ENCODE results near the gene FASTK.

FASTK gene

DNA sequence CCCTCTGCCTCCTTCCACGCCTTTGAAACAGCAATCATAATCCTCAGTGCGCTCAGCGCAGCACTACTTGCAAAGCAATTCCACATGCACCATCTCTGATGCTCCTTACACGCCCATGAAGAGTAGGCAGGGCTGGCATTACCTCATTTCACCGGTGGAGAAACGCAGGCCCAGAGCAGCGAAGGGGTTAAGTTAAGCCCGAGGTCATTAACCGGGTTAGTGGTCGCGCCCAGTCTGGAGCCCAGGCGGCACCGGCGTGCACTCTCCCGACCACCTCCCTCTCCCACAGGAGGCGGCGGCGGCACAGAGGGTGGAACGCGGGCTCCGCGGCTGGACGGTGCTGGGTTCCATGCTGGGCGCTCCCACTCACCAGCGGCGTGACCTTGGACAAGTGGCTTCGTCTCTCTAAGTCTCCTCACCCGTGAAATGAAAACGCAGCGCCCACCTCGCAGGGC is 515 bp downstream of the FASTK start:
- DNase-seq, result no peak

DNA sequence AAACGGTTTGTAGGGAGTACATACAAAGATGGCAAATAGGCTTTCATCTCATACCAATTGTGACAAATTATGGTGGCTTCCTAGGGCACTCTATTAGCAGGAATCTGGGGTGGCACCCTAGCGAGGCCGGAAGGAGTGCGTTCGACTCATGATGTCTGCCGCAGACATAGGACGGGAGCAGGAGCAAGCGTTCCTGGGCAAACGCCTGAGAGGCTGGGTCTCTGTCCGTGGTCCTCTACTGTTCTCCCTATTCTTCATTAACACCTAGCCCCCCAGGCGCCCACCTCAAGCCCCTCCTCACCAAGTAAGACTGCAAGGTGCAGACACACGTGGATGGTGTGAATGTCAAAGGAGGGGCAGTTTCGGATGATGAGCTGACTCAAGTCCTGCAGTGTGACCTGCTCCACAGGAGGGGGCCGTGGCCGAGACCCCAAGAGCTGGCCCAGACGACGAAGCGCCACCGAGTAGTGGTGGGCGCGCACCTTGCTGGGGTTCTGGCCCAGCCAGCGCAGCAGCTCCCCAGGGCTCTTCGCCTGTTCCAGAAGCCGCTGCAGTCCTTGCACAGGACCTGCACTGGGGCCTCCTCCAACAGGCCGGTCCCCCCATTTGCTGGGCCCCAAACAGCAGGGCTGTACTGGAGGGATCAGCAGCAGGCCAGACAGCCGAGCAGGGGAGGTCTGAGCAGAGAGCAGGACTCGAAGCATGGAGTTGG is 1.3 kb downstream of the FASTK start:
- no peak for DNase-seq

DNA sequence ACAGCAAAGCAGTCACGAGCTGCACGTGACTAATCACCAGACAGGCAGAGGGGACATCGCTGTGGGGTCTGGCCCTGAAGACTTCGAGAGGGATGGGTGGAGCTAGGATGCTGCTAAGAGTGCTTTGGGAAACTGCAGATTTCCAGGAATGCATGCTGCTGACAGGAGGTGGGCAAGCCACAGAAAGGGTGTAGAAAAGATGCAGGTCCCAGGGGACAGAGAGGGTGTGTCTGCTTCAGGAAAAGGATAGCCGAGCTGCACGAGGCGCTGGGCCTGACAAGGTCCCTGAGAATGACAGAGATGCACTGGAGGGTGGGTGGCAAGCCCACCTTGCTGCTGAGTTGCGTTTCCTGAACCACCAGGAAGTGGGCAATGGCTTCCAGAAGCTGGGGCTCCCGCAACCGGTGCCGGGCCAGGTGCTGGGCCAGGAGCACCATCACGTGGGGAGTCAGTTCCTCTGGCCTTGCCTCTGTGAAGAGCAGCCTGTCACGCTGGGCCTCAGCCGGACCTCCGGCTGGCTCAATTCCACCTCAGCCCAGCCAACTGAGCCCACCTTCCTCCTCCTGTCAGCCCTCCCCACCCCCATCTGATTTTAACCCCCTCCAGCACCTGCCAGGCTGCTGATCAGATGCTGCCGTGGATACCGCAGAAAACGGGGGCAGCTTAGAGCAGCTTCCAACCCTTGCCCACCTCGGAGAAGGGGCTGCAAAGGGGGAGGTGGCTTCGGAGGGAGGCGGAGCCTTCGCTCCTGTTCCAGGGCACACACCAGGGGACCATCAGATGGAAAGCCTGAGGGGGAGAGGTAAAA is 2.2 kb downstream of the FASTK start:
- DNase-seq, result no peak

DNA sequence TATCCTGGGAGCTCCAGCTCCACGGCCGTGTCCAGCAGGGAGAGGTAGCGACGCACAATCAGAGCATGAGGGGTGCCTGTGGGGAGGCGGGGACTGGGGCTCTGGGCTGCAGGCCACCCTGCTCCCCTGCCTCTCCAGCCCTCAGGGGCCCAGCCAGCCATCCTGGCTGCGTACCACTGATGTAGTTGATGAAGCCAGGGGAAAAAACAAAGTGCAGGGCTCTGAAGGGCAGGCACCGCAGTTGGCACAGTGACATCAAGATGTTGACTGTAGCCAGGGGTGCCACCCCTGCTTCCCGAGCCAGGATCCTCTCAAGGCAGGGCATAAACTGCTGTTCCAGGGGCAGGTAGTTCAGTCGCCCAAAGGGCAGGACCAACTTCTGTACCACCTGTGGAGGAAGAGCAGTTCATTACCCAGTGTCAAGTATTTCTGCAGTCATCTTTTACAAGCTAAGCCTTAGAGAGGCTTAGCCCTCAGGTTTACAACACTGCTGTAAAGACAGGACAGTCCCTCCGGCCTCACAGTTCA is 2.8 kb downstream of the FASTK start:
- DNase-seq, result no peak

DNA sequence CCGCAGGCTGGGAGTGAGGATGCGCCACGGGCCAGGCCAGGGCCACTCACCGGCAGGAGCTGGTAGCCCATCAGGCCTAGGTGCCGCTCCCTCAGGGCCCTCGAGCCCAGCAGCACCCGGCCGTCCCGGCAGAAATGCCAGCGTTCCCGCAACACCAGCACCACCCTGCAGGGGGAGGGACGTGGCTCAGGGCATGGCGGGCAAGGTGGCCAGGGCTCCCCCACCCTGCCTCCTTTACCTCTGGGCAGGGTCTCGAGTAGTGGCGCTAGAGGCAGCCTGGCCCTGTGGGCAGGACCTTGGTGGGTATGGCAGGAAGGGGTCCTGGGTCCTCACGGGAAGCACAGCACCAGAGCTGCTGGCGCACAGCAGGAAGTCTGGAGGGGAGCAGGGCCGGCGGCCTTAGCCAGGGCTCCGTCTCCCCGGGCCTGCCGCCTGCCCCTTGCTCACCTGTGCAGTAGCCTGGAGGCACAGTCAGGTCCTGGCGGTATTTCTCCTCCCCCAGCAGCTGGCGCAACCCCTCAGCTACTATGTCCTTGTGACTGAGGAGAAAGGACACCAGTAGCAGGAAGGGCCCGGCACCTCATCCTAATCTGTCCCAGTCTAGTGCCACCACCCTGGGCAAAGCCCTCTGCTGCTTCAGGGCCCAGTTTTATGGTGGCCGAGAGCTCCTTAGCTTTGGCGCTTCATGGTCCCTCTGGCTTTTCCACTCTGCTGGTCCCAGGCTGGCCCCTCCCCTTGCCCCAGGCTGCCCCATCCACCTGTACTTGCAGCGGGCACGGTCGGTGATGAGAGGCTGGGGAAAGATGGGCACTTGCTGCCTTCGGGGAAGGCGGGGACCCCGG is 3.5 kb downstream of the FASTK start:
- peak; percentile 1 for DNase-seq

DNA sequence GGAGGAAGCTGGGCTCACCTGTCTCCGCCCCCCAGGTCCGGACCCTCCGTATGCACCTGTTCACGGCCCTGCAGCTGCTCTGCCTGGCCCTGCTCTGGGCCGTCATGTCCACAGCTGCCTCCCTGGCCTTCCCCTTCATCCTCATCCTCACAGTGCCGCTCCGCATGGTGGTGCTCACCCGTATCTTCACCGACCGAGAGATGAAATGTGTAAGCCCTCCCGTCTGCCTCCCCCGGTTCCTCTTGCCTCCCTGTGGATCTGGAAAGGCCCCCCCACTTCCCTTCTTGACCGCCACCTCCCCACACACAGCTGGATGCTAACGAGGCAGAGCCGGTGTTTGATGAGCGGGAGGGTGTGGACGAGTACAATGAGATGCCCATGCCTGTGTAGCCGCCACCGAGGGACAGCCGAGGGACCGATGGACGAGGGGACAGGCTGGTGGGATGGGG is 4.6 kb downstream of the FASTK start:
- no peak for DNase-seq

DNA sequence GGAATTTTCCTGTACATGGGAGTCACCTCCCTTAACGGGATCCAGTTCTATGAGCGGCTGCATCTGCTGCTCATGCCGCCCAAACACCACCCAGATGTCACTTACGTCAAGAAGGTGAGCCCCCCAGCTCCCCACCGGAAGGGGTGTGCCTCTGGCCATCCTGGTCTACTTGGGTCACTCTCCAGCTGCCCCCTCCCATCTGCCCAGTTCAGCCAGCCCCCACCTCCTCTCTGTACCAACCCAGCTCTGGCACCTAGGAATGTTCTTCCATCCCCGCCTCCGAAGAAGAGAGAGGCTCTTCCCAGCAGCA is 5.0 kb downstream of the FASTK start:
- no peak for DNase-seq

DNA sequence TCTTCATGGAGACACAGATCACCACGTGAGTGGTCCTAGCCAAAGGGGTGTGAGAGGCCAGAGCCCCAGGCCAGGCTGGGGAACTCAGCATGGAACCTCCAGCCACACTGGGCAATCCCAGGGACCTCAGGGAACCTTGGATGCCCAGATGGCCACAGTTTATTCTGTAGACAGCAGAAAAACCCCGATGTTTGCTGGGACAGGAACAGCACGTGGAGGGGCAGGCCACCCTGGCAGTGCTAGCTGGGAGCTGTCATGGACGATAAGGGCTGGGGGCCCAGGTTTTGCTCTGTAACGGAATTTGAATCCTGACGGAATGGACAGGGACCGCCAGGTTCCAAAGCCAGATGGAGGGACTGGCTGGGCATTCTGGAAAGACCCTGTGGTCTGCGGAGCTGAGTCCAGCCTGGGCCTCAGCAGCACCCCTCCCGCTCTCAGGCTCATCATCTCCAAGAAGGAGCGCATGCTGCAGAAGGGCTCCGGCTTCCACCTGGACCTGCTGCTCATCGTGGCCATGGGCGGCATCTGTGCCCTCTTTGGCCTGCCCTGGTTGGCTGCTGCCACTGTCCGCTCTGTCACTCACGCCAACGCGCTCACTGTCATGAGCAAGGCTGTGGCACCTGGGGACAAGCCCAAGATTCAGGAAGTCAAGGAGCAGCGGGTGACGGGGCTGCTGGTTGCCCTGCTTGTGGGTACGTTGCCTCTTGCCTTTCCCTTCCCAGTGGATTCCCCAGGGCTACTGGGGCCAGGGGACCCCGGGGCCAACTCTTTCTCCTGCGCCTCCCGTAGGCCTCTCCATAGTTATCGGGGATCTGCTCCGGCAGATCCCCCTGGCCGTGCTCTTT is 5.6 kb downstream of the FASTK start:
- no peak for DNase-seq

DNA sequence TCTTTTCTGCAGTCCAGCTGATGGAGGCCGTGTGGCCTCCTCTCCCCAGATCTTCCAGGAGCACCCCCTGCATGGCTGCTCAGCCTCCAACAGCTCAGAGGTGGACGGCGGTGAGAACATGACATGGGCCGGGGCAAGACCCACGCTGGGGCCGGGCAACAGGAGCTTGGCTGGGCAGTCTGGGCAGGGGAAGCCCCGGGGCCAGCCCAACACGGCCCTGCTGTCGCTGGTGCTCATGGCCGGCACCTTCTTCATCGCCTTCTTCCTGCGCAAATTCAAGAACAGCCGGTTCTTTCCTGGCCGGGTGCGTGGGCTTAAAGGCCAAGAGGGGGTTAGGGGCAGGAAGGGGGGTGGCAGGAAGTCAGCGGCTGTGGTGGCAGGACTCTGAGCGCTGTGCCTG is 6.6 kb downstream of the FASTK start:
- no peak for DNase-seq

DNA sequence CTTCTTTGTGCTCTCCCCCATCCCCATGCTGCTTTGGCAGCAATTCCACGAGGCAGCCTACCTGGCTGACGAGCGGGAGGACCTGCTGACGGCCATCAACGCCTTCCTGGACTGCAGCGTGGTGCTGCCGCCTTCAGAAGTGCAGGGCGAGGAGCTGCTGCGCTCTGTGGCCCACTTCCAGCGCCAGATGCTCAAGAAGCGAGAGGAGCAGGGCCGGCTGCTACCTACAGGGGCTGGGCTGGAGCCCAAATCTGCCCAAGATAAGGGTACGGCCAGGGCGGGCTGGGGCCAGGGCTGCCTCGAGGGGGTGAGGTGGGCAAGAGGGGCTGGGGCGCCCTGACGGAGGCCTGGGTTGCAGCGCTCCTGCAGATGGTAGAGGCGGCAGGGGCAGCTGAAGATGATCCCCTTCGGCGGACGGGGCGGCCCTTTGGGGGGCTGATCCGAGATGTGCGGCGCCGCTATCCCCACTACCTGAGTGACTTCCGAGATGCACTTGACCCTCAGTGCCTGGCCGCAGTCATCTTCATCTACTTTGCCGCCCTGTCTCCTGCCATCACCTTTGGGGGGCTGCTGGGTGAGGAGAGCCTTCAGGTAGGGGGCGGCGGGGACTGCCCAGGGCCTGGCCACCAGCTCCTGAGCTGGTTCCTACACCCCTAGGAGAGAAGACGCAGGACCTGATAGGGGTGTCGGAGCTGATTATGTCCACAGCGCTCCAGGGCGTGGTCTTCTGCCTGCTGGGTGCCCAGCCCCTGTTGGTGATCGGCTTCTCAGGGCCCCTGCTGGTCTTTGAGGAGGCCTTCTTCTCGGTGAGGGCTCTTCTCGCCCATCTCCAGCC is 9.4 kb downstream of the FASTK start:
- DNase-seq, result no peak

DNA sequence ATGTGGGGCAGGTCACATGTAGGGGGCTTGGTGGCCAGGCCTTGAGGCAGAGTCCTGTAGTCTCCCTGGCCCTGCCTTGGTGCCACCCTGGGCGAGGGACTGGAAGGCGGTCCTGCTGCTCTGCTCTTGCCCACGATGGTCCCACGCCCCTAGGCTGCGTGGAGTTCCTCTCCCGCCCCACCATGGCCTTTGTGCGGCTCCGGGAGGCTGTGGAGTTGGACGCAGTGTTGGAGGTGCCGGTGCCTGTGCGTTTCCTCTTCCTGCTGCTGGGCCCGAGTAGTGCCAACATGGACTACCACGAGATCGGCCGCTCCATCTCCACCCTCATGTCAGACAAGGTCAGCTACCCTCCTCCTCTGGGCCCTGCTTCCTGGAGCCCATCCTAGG is 10.0 kb downstream of the FASTK start:
- DNase-seq, result no peak

DNA sequence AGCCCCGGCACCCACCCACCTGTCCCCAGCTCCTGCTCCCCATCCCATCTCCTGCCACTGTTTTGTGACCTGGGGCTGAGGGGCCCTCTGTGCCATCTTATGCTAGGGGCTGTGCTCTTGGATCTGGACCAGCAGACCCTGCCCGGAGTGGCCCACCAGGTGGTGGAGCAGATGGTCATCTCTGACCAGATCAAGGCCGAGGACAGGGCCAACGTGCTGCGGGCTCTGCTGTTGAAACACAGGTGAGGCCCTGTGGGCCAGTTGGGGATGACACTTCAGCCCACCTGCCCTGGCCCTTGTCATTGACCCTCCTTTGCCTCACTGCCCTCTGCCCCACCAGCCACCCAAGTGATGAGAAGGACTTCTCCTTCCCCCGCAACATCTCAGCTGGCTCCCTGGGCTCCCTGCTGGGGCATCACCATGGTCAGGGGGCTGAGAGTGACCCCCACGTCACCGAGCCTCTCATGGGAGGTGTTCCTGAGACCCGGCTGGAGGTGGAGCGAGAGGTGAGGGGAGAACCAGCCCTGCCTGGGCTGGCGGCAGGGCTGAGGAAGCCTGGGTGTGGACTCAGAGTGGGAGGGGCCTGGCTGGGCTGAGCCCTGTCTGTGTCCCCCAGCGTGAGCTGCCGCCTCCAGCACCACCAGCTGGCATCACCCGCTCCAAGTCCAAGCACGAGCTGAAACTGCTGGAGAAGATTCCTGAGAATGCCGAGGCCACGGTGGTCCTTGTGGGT is 10.6 kb downstream of the FASTK start:
- no peak for DNase-seq

DNA sequence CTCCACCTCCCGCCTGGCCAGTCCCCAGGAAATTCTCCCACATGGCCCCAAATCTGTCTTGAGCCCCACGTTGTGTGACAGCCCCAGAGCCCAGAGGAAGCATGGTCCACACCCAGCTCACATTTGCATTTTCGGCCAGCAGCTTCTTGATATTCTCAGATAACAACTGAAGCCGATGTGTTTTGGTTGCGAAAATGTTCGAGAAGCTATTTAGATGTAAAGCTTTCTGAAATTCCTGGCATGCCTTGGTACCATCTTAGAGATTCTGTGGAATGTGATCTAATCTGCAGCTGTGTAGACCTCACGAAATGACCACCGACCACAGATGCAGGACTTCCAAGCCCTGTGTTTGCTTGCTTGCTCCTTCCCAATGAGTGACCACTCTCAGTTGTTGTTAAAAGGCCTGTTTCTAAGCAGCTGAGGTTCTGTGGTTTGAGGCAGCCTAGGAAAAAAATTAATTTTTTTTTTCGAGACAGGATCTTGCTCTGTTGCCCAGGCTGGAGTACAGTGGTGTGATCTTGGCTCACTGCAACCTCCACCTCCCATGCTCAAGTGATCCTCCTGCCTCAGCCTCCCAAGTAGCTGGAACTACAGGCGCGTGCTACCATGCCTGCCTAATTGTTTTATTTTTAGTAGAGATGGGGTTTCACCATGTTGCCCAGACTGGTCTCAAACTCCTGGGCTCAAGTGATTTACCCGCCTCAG is 12.4 kb downstream of the FASTK start:
- no peak for DNase-seq

DNA sequence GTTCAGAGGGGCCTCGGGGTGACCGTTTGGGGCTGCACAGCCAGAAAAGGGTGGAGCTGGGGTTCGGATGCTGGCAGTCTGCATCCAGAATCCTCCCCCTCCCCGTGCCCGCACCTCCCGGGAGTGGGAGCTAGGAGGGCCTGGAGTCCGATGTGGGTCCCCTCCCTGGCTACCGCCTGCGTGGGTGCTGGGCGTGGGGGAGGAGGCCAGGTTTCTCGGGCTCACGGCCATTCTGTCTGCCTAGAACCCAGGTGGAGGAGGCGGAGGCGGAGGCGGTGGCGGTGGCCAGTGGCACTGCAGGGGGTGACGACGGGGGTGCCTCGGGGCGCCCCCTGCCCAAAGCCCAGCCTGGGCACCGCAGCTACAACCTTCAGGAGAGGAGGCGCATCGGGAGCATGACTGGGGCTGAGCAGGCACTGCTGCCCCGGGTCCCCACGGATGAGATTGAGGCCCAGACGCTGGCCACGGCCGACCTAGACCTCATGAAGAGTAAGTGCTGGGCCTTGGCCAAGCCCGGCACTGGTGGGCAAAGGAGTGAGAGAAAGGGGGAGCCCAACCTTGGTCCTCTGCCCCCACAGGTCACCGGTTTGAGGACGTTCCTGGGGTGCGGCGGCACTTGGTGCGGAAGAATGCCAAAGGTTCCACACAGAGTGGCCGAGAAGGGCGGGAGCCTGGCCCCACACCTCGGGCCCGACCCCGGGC is 14.2 kb downstream of the FASTK start:
- DNase-seq, result no peak

DNA sequence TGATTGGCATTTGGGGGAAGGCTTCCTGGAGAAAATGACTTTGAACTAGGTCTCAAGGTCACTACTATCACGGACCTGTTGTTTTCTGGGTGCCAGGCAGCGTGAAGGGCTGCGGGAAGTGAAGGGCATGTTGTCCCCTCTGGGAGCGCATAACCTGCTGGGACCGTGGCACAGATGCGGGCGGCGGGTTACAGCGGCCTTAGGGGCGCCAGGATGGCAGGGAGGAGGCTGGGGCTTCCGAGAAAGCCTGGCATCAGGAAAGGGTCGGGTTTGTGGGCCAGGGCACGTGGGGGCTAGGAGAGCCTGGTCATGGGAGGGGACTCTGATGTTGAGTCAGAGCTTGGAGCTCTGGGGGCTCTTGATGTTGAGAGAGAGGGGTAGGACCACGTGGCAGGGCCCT is 15.1 kb downstream of the FASTK start:
- no peak for DNase-seq

DNA sequence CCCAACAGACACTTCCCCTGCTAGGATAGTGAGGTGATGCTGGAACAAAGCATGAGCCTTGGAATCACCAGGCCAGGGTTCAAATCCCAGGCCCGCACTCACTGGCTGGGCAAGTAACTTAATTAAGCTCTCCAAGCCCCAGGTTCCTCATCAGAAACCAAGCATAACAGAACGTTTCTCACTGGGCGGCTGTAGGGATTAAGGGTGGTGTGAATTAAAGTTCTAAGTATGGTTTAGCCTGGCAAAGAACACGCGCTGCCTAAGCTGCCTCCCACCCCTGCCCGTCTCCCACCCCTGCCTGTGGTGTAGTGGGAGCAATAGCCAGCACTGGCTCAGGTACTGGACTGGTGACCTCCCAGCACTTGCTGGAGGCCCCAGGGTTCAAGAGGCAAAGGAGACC is 15.6 kb downstream of the FASTK start:
- no peak for DNase-seq

DNA sequence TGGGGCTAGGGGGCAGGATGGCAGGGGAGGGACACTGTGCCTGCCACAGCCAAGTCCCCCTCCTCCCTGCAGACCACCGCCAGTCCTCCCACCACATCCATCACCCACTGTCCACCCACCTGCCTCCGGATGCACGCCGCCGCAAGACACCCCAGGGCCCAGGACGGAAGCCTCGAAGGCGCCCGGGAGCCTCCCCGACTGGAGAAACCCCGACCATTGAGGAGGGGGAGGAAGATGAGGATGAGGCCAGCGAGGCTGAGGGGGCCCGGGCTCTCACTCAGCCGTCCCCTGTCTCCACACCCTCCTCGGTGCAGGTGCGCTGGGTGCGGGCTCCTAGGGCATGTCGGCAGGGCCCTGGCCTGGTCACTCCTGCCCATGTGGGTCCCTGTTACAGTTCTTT is 16.2 kb downstream of the FASTK start:
- DNase-seq, result no peak

DNA sequence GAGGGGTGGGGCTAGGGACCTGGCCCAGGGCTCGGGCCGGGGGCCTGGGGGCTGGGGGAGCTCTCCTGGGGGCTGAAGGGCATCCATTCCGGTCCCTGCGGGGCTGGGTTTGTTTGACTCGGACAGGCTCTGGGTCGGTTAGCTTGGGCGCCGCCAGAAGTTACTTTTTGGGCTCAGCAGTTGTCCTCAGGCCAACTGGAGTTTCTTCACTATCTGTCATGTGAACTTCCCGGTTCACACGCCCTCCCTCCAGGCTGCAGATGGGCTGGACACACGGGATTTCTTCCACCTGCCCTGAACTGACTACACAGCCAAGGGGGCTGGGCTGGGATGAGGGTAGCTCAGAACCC is 17.4 kb downstream of the FASTK start:
- DNase-seq, result no peak

DNA sequence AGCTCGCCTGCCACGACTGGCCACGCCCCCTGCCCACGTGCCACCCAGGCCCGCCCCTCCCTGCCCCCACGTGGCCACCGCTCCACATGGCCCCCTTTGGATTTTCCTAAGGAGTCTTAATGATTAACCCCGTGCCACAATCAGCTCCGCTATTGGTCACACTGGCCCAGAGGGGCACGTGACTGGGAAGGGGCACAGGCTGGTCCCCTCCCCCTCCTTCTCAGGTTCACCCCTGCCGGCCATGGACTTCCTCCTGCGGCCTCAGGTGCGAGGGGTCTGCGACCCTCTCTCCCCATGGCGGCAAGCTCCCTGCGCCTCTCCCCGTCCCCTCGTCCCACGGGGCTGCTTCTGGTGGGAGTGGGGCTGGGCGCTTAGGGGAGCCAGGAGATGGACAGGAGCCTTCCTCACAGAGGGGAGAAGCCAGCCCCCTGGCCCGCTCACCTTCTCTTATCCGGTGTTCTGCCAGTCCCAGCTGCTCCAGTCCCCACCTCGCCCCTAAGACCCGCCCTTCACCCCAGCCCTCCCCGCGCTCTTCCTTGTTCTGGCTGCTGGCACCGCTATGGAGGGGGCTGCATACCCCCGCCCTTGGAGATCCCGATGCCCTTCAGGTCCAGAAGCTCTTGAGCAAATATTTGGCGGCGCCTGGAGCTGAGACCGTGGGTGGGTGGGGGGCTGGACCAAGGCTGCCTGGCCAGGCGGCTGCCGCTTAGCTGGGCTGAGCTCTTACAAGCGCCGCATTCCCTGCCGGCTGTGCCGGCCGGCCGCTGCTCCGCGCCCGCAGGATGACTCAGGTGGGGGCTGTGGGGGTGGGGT is 18.0 kb downstream of the FASTK start:
- no peak for DNase-seq

All from stimulated activated naive CD4-positive, alpha-beta T cell treated with Interleukin-2 at 50 U/mL for 16 hours (primary cell).